HG03280 (cell line): ENCODE data around the gene TOP3A.

Experiments
- ATAC-seq: cut with Tn5 transposase; IDR thresholded peaks from one replicate; pipeline ENCODE4 v1.9.1; 2021; ENCODE audit warnings: mild to moderate bottlenecking, moderate library complexity; ENCODE audit not compliant: unreplicated experiment

TOP3A gene

GRCh38 chr17:18235743-18236256 is 79.0 kb downstream of the TOP3A start:
- no peak for ATAC-seq

DNA sequence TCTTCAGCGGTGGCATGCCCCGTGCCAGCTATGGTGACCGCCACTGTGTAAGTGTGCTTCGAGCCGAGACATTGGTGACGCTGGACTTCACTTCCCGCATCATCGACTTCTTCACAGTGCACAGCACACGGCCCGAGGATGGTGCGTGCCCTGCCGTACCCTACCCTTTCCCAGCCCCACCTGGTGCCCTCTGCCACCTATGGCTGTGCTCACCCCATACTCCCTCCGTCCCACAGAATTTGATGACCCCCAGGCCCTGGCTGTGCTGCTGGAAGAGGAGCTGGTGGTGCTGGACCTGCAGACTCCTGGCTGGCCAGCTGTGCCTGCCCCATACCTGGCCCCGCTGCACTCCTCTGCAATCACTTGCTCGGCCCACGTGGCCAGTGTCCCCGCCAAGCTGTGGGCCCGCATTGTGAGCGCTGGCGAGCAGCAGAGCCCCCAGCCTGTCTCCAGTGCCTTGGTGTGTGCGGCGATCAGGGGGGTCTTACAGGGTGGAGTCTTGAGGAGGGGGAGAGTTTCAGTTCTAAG is 79.9 kb downstream of the TOP3A start:
- ATAC-seq, result no peak

DNA sequence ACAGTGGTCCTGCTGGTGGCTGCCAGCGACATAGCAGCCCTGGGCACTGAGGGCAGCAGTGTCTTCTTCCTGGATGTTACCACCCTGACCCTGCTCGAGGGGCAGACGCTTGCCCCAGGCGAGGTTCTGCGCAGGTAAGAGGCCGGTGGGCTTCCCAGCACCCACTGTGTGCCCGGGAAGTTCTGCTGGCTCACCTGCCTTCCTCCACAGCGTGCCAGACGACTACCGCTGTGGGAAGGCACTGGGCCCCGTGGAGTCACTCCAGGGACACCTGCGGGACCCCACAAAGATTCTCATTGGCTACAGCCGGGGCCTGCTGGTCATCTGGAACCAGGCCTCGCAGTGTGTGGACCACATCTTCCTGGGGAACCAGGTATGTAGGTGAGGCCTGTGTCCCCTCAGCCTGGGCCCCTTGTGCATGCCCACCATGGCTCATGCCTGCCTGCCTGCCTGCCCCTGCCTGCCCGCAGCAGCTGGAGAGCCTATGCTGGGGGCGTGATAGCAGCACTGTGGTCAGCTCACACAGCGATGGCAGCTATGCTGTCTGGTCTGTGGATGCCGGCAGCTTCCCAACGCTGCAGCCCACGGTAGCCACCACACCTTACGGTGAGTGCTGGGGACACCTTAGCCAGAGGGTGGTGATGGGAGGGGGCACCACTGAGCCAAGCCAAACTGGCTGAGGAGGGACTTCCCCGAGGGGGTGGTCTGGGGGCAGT is 80.8 kb downstream of the TOP3A start:
- ATAC-seq, result no peak

- no peak for ATAC-seq
Observed at GRCh38 chr17:18231164-18231563, 83.6 kb downstream of the TOP3A start.

GRCh38 chr17:18230288-18231141 is 84.3 kb downstream of the TOP3A start:
- no peak for ATAC-seq

GRCh38 chr17:18229771-18230170 is 85.0 kb downstream of the TOP3A start:
- no peak for ATAC-seq

- ATAC-seq, result no peak
Observed at GRCh38 chr17:18229254-18229653, 85.5 kb downstream of the TOP3A start.

GRCh38 chr17:18228176-18228682 is 86.6 kb downstream of the TOP3A start:
- no peak for ATAC-seq

GRCh38 chr17:18227635-18228034 is 87.2 kb downstream of the TOP3A start:
- no peak for ATAC-seq

GRCh38 chr17:18226284-18226945 is 88.4 kb downstream of the TOP3A start:
- ATAC-seq, result no peak

GRCh38 chr17:18225642-18226283 is 89.0 kb downstream of the TOP3A start:
- ATAC-seq, result peak; percentile 6

GRCh38 chr17:18225121-18225641 is 89.6 kb downstream of the TOP3A start, which contains the start of gene LLGL1:
Gene LLGL1, plus strand, starts transcription at chr17:18225635. Its CDS starts 48 bp downstream, at chr17:18225683.
- peak; percentile 93 for ATAC-seq

- no peak for ATAC-seq
Observed at GRCh38 chr17:18224387-18225120, 90.2 kb downstream of the TOP3A start.

DNA sequence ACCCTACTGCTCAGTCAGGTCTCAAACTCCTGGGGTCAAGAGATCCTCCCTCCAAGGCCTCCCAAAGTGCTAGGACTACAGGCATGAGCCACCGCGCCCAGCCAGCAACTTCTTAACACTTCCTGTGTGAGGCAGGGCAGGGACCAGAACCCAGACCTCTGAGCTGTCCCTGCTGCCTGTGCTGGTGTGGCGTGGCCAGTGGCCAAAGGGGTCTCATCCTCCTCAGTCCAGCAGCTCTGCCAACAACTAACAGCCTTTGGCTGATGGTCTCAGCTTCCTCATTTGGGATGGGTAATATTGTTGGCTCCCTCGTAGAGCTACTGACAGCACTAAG is 90.8 kb downstream of the TOP3A start:
- no peak for ATAC-seq
